ENCODE data around the gene CHRM5. TPM values are rescaled to one million over a fixed set of nuclear protein-coding genes. Genes with fewer than 3 reads are reported as not detected.

Gene CHRM5
- total RNA-seq (not detected in 2 replicates), polyA plus RNA-seq (not detected in 2 replicates), polyA minus RNA-seq (0.14 TPM in 1 of 2 replicates, not detected in the other)
- not detected for total RNA-seq (2013)

DNA sequence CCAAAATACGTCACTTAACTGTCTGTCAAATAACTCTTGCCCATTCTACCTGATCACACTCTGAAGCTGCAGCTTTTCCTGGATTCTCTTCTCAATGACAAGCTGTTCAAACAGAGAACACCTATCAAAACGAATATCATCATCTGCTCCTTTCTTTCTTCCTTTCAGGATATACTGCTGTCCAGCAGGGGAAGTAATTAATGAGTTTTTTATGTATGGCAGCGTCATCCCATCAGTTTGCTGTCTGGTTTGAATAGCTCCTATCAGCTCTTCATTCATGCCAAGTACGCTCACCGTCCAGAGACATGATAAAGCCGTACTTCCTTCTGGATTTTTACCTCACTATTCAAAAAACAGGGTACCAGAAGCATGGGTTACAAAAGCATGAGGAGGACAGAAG lies at the start of gene CHRM5:
Gene CHRM5, plus strand, starts transcription at position 274 of the 400 bp plus-strand sequence. CDS start 94,221 bp downstream, outside the sequence.
- no peak within 1 kb of the TSS for H3K27ac ChIP-seq (ENCODE audit: low read length in 2 of 2)
- no peaks in the 10 kb centered on the region for H3K36me3 ChIP-seq (replicated peaks in 1 of 2; ENCODE audit: control extremely low read depth in 1 of 2, control insufficient read depth in 1 of 2, extremely low read depth in 1 of 2, insufficient read depth in 2 of 2, low read length in 1 of 2)
- H3K27me3 ChIP-seq (replicated peaks in 1 of 4; ENCODE audit: control extremely low read depth in 1 of 4, control insufficient read depth in 3 of 4, insufficient read depth in 4 of 4, low read length in 3 of 4), result no peaks in the 10 kb centered on the region
- WGBS (ENCODE audit: insufficient coverage), result 100% methylated on average over 1 of the region's 6 CpGs
- intact Hi-C loops (cut with micrococcal nuclease), result no loop called here
- no peak for TF ChIP-seq EZH2 (IDR thresholded peaks at IDR 0.05; ENCODE audit: borderline replicate concordance, insufficient read depth, low read depth, low read length, poor library complexity, severe bottlenecking)
- TF ChIP-seq, protein P1, sequence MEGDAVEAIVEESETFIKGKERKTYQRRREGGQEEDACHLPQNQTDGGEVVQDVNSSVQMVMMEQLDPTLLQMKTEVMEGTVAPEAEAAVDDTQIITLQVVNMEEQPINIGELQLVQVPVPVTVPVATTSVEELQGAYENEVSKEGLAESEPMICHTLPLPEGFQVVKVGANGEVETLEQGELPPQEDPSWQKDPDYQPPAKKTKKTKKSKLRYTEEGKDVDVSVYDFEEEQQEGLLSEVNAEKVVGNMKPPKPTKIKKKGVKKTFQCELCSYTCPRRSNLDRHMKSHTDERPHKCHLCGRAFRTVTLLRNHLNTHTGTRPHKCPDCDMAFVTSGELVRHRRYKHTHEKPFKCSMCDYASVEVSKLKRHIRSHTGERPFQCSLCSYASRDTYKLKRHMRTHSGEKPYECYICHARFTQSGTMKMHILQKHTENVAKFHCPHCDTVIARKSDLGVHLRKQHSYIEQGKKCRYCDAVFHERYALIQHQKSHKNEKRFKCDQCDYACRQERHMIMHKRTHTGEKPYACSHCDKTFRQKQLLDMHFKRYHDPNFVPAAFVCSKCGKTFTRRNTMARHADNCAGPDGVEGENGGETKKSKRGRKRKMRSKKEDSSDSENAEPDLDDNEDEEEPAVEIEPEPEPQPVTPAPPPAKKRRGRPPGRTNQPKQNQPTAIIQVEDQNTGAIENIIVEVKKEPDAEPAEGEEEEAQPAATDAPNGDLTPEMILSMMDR (IDR thresholded peaks at IDR 0.05), result no peak
- H3K9ac ChIP-seq (ENCODE audit: low read length), result no peak within 1 kb of the TSS
- H3K9me3 ChIP-seq (ENCODE audit: control extremely low read depth in 1 of 3, control insufficient read depth in 2 of 3, insufficient read depth in 1 of 3, low read length in 2 of 3), result no peaks in the 10 kb centered on the region
- H3K4me3 Mint-ChIP-seq, result no peak within 1 kb of the TSS
- ATAC-seq (ENCODE audit: low read depth) (no peak), DNase-seq (no peak)
- no peak within 1 kb of the TSS for H3K27ac Mint-ChIP-seq
- no peaks in the 10 kb centered on the region for H3K9me3 Mint-ChIP-seq (ENCODE audit: insufficient read depth)
- no peaks in the 10 kb centered on the region for H3K79me2 ChIP-seq (ENCODE audit: control insufficient read depth, insufficient read depth, low read length)
- H4K20me1 ChIP-seq (ENCODE audit: control insufficient read depth, insufficient read depth, low read length, poor library complexity, severe bottlenecking), result no peaks in the 10 kb centered on the region
- no peak within 1 kb of the TSS for H3K4me2 ChIP-seq (replicated peaks; ENCODE audit: low read depth, low read length, poor library complexity, severe bottlenecking)
- CTCF ChIA-PET, result no interaction called here
- H3K27me3 Mint-ChIP-seq, result no peaks in the 10 kb centered on the region
- POLR2A ChIA-PET, result no interaction called here
- no peaks in the 10 kb centered on the region for H3K4me1 Mint-ChIP-seq
- no peak within 1 kb of the TSS for H3K4me3 ChIP-seq (ENCODE audit: control extremely low read depth in 1 of 5, extremely low read depth in 1 of 5, insufficient read depth in 1 of 5, low read depth in 2 of 5, low read length in 4 of 5)
- no peaks in the 10 kb centered on the region for H3K4me1 ChIP-seq (ENCODE audit: control insufficient read depth in 2 of 2, insufficient read depth in 2 of 2, low read length in 2 of 2)
- no peak within 1 kb of the TSS for H2AFZ ChIP-seq (ENCODE audit: insufficient read depth, low read depth, low read length, poor library complexity, severe bottlenecking)

- Histone ChIP-seq H3K4me3 (ENCODE audit: control extremely low read depth in 1 of 5, extremely low read depth in 1 of 5, insufficient read depth in 1 of 5, low read depth in 2 of 5, low read length in 4 of 5) (no peak overlapping the region), H2AFZ (ENCODE audit: insufficient read depth, low read depth, low read length, poor library complexity, severe bottlenecking) (no peak overlapping the region), H3K27me3 (replicated peaks in 1 of 4; ENCODE audit: control extremely low read depth in 1 of 4, control insufficient read depth in 3 of 4, insufficient read depth in 4 of 4, low read length in 3 of 4) (no peaks in the 10 kb centered on the region), H3K9me3 (ENCODE audit: control extremely low read depth in 1 of 3, control insufficient read depth in 2 of 3, insufficient read depth in 1 of 3, low read length in 2 of 3) (no peaks in the 10 kb centered on the region), H3K79me2 (ENCODE audit: control insufficient read depth, insufficient read depth, low read length) (no peaks in the 10 kb centered on the region), H3K9ac (ENCODE audit: low read length) (no peak overlapping the region), H3K36me3 (replicated peaks in 1 of 2; ENCODE audit: control extremely low read depth in 1 of 2, control insufficient read depth in 1 of 2, extremely low read depth in 1 of 2, insufficient read depth in 2 of 2, low read length in 1 of 2) (no peaks in the 10 kb centered on the region), H3K4me1 (ENCODE audit: control insufficient read depth in 2 of 2, insufficient read depth in 2 of 2, low read length in 2 of 2) (no peaks in the 10 kb centered on the region), H4K20me1 (ENCODE audit: control insufficient read depth, insufficient read depth, low read length, poor library complexity, severe bottlenecking) (no peaks in the 10 kb centered on the region), H3K27ac (ENCODE audit: low read length in 2 of 2) (no peak overlapping the region), H3K4me2 (replicated peaks; ENCODE audit: low read depth, low read length, poor library complexity, severe bottlenecking) (no peak overlapping the region)
- intact Hi-C loops (cut with micrococcal nuclease), result no loop called here
- no peak for DNase-seq
- Mint-ChIP-seq H3K27ac (no peak overlapping the region), H3K4me1 (no peaks in the 10 kb centered on the region), H3K4me3 (no peak overlapping the region), H3K27me3 (no peaks in the 10 kb centered on the region), H3K9me3 (ENCODE audit: insufficient read depth) (no peaks in the 10 kb centered on the region)
- ChIA-PET POLR2A (no interaction called here), CTCF (no interaction called here)
- ATAC-seq (ENCODE audit: low read depth), result no peak
- WGBS (ENCODE audit: insufficient coverage), result no CpG with 5 or more reads among the region's 1 CpG
- TF ChIP-seq, protein P1 (IDR thresholded peaks at IDR 0.05), result no peak
- TF ChIP-seq EZH2 (IDR thresholded peaks at IDR 0.05; ENCODE audit: borderline replicate concordance, insufficient read depth, low read depth, low read length, poor library complexity, severe bottlenecking), result no peak
Measured at GRCh38 chr15:33923446-33923845, 44.9 kb upstream of the CHRM5 start.

Data from B cell (primary cell).